Heart right ventricle (tissue), 16 donors: ENCODE data around the gene HELZ. TPM values are rescaled to one million over a fixed set of nuclear protein-coding genes. Genes with fewer than 3 reads are reported as not detected.

Experiments used
- ATAC-seq, 8 donors: fragments of 200-7000 bp; cut with Tn5 transposase; one replicate each; pipeline ENCODE4 v1.9.1; 2020; ENCODE audit warnings: mild to moderate bottlenecking in 8 of 8, moderate library complexity in 8 of 8, moderate number of reproducible peaks in 1 of 8
- DNase-seq, 2 donors: peaks; one replicate each; pipeline ENCODE4 v3.0.0-alpha.2; 2020
- H3K27ac ChIP-seq, 10 donors: fragments of 200-600 bp; sonication (generic) in 2 of 10; one replicate each; pipeline versions ENCODE4 v1.5.0 to v1.8.0; 2020 to 2022; ENCODE audit warnings: mild to moderate bottlenecking in 3 of 10
- H3K27me3 ChIP-seq, 7 donors: fragments of 200-600 bp; one replicate each; pipeline ENCODE4 v1.8.0; 2021 to 2022; ENCODE audit warnings: mild to moderate bottlenecking in 2 of 7
- H3K36me3 ChIP-seq, 9 donors: fragments of 200-600 bp; sonication (generic) in 1 of 9; one replicate each; pipeline versions ENCODE4 v1.5.0 to v1.8.0; 2020 to 2022; ENCODE audit warnings: mild to moderate bottlenecking in 2 of 9
- H3K4me1 ChIP-seq, 9 donors: fragments of 200-600 bp; sonication (generic) in 1 of 9; one replicate each; pipeline versions ENCODE4 v1.5.0 to v1.8.0; 2020 to 2022; ENCODE audit warnings: mild to moderate bottlenecking in 4 of 9
- H3K4me3 ChIP-seq, 10 donors: fragments of 200-600 bp; sonication (generic) in 2 of 10; one replicate each; pipeline versions ENCODE4 v1.5.0 to v1.8.0; 2020 to 2022; ENCODE audit warnings: mild to moderate bottlenecking in 7 of 10, moderate library complexity in 2 of 10
- H3K9me3 ChIP-seq, 11 donors: fragments of 200-600 bp in 10 of 11; sonication (generic) in 2 of 11; one replicate each; pipeline versions ENCODE4 v1.5.0 to v1.8.0; 2013 to 2022; ENCODE audit warnings: mild to moderate bottlenecking in 2 of 11, control low read depth in 1 of 11, moderate library complexity in 1 of 11
- WGBS, 2 donors: extraction: QIAGEN DNeasy Blood & Tissue Kit; methylation state at CpG; one replicate each; pipeline ENCODE4 v1.1.7; 2013; ENCODE audit warnings: inconsistent platforms in 1 of 2; 5-methylcytosine and 5-hydroxymethylcytosine counted together
- intact Hi-C, 10 donors: fragments of 100-400 bp; cut with DNase I; formaldehyde crosslinking; loops; one replicate each; pipeline versions ENCODE4 v1.11.1 to v1.14.2; 2022
- polyA plus RNA-seq, 2 donors: library from polyadenylated mRNA; stranded (reverse); fragments of 200-250 nt; gene quantifications; one replicate each; pipeline ENCODE4 v1.2.3, GENCODE V29; 2013
- total RNA-seq, 10 donors: library from RNA; stranded (reverse); fragmentation: NEBNext Ultra II Directional in 3 of 10; extraction: Animal tissue kit (Norgen Biotek cat#: 25700) in 3 of 10; gene quantifications; one replicate each; pipeline versions ENCODE4 v1.2.1 to v1.2.4, GENCODE V29; 2021 to 2023
- TF ChIP-seq, protein P1 (sequence below), 9 donors: fragments of 200-600 bp; sonication (generic) in 2 of 9; IDR thresholded peaks; one replicate each; pipeline versions ENCODE4 v1.5.0 to v1.8.0; 2021 to 2022; ENCODE audit warnings: antibody characterized with exemption in 9 of 9, mild to moderate bottlenecking in 5 of 9, moderate library complexity in 1 of 9
- donor health status: Arrhythmogenic right ventricular cardiomyopathy.
- donor health status: ischemic (EF 13 %, LVEDD 7.1; RV severe dilation, severe dysfunction).
- donor health status: healthy with polysubstance abuse.
- donor health status: DM: no; HTN: yes; CAD: no.
- donor health status: DM: no; HTN: no; CAD: no.
- donor health status: ischemic (EF 25% LVEDD 6.9; RV normal size, moderate dysfunction).
- donor health status: ischemic (EF 25% LVEDD 5.7; RV mildly dilated, moderate dysfunction).
- donor health status: healthy.
- donor health status: DM: yes; HTN: yes; CAD: no.
- donor health status: Ischemic cardiomyopathy.
- donor health status: ischemic (EF 35%, LVEDD 5.7; RV mildly dilated, moderate dysfunction).
- donor health status: nonischemic (EF 11% LVEDD 7.7; RV severe dilation, severe dysfunction).
- donor health status: DM: yes; HTN: yes; CAD: no.
- donor health status: PGD.
- donor health status: ischemic (EF 29% LVEDD 5.4; RV normal size, mild dysfunction).
- donor health status: nonischemic (EF 23%, LVEDD 6.1; RV moderate dilation, normal function).

The HELZ gene
- total and polyA plus RNA-seq, 12 donors: 2.4 to 50.3 (median 40.6) TPM

DNA sequence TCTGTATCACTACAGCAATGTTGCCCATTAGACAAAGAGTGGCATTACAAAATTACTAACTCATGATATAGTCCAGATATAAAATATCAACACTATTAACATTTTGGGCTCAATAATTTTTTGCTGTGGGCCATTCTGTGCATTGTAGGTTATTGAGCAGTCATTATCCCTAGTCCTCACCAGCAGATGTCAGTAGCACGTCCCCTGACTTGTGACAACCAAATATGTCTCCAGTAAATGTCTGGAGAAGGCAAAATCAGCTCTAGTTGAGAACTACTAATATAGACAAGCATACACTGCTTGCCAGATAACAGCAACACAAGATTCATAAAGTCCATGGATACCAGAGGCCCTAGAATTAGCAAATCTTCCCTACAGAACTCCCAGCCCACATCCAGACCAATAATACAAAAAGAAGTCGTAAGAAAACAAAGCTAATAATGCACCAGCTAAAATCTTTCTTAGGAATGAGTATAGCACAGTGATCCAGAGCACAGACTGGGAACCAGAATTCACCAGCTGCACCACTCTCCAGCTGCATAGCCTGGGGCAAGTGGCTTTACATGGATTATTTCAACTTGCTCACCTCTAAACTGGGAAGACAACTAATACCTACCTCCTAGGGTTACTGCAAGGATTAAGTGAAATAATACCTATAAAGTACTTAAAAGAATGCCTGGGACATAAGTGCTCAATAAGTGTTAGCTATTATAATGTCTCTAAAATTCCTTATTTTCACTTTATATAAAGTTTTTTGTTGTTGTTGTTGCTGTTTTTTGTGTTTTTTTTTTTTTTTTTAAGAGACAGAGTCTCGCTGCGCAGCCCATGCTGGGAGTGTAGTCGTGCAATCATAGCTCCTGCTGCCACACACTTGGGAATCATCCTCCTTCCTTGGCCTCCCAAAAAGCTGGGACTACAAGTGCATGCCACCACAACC, 23.7 kb downstream of the HELZ start:
- WGBS, 2 donors: 80 to 84% methylated on average over 5 of the region's 5 CpGs
- Histone ChIP-seq H3K4me3 (no peak overlapping the region), H3K27me3 (no peaks in the 10 kb centered on the region), H3K4me1 (peaks cover 0 to 50% (median 25%) of the 10 kb centered on the region in 9 donors), H3K36me3 (peaks cover 0 to 58% (median 5%) of the 10 kb centered on the region in 9 donors), H3K9me3 (no peaks in the 10 kb centered on the region), H3K27ac (no peak overlapping the region)
- ATAC-seq: peak in 6 of 8 donors; percentile 58 to 81 (median 78)
- intact Hi-C loops: loop anchor here in 8 of 10 donors (1.0 to 10.0 kb wide), 4 partner anchors 63 to 72 kb away; no protein-coding TSS in a partner anchor
- TF ChIP-seq, protein P1, sequence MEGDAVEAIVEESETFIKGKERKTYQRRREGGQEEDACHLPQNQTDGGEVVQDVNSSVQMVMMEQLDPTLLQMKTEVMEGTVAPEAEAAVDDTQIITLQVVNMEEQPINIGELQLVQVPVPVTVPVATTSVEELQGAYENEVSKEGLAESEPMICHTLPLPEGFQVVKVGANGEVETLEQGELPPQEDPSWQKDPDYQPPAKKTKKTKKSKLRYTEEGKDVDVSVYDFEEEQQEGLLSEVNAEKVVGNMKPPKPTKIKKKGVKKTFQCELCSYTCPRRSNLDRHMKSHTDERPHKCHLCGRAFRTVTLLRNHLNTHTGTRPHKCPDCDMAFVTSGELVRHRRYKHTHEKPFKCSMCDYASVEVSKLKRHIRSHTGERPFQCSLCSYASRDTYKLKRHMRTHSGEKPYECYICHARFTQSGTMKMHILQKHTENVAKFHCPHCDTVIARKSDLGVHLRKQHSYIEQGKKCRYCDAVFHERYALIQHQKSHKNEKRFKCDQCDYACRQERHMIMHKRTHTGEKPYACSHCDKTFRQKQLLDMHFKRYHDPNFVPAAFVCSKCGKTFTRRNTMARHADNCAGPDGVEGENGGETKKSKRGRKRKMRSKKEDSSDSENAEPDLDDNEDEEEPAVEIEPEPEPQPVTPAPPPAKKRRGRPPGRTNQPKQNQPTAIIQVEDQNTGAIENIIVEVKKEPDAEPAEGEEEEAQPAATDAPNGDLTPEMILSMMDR (IDR thresholded peaks at IDR 0.05): peak; percentile 9 to 80 (median 62)
- DNase-seq: peak in 1 of 2 donors; percentile 42

DNA sequence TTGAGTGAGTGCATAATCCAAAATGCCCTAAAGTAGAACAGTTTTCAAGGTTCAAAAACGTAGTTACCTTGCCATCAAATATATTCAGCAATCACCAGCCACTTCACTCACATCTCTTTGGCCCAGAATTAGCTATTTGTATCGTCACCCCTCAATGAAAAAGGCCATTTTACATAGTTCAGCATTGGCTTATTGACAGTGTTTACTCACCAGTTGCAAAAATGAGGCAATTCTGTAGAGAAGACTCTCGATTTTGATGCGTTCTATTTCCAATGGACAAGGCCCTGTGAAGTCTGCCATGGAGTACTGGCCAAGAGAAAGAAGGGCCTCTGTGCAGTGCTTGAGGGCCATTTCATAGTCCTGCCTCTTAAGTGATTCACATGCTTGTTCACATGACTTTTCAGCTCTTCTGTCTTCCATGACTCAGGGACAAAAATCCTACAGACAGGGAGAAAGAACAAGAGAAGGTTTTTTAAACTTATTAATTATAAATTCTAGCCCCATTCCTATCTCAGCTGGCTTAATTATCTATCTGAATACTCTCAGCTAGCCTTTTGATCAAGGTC, 26.5 kb downstream of the HELZ start:
- DNase-seq: no peak
- Histone ChIP-seq H3K27me3 (no peaks in the 10 kb centered on the region), H3K36me3 (peaks cover 0 to 60% (median 11%) of the 10 kb centered on the region in 9 donors), H3K4me1 (peaks cover 0 to 50% (median 34%) of the 10 kb centered on the region in 9 donors), H3K4me3 (no peak overlapping the region), H3K9me3 (no peaks in the 10 kb centered on the region), H3K27ac (no peak overlapping the region)
- ATAC-seq: no peak
- 89 to 91% methylated on average over 4 of the region's 4 CpGs for WGBS, 2 donors
- TF ChIP-seq, protein P1 (IDR thresholded peaks at IDR 0.05): no peak
- intact Hi-C loops: loop anchor here in 1 of 10 donors (10.0 kb wide), 1 partner anchor 76 kb away; no protein-coding TSS in a partner anchor

- intact Hi-C loops: loop anchor here in 1 of 10 donors (10.0 kb wide), 1 partner anchor 77 kb away; no protein-coding TSS in a partner anchor
- H3K9me3 ChIP-seq: no peaks in the 10 kb centered on the region
- no peak overlapping the region for H3K27ac ChIP-seq
- H3K4me3 ChIP-seq: no peak overlapping the region
- WGBS, 2 donors: 87 to 94% methylated on average over 4 of the region's 4 CpGs
- TF ChIP-seq, protein P1 (IDR thresholded peaks at IDR 0.05): no peak
- H3K4me1 ChIP-seq: peaks cover 0 to 58% (median 34%) of the 10 kb centered on the region in 9 donors
- ATAC-seq (no peak), DNase-seq (no peak)
- peaks cover 0 to 63% (median 14%) of the 10 kb centered on the region in 9 donors for H3K36me3 ChIP-seq
- H3K27me3 ChIP-seq: no peaks in the 10 kb centered on the region
Observed at GRCh38 chr17:67217446-67217845, 27.6 kb downstream of the HELZ start.

GRCh38 chr17:67216578-67217320, 28.2 kb downstream of the HELZ start:
- H3K36me3 ChIP-seq: peaks cover 0 to 60% (median 14%) of the 10 kb centered on the region in 9 donors
- WGBS, 2 donors: 73 to 77% methylated on average over 10 of the region's 10 CpGs
- H3K4me1 ChIP-seq: peaks cover 0 to 65% (median 34%) of the 10 kb centered on the region in 9 donors
- H3K9me3 ChIP-seq: no peaks in the 10 kb centered on the region
- H3K4me3 ChIP-seq: no peak overlapping the region
- intact Hi-C loops: loop anchor here in 1 of 10 donors (10.0 kb wide), 1 partner anchor 78 kb away; no protein-coding TSS in a partner anchor
- no peak for DNase-seq
- H3K27me3 ChIP-seq: no peaks in the 10 kb centered on the region
- TF ChIP-seq, protein P1 (IDR thresholded peaks at IDR 0.05): no peak
- no peak for ATAC-seq
- H3K27ac ChIP-seq: no peak overlapping the region
